GM21723 (cell line): ENCODE measurements around the gene CTTN.

Experiments used
- ATAC-seq: cut with Tn5 transposase; IDR thresholded peaks from one replicate; pipeline ENCODE4 v1.9.1; 2021; ENCODE audit warnings: mild to moderate bottlenecking, moderate library complexity; ENCODE audit not compliant: unreplicated experiment

The CTTN gene

DNA sequence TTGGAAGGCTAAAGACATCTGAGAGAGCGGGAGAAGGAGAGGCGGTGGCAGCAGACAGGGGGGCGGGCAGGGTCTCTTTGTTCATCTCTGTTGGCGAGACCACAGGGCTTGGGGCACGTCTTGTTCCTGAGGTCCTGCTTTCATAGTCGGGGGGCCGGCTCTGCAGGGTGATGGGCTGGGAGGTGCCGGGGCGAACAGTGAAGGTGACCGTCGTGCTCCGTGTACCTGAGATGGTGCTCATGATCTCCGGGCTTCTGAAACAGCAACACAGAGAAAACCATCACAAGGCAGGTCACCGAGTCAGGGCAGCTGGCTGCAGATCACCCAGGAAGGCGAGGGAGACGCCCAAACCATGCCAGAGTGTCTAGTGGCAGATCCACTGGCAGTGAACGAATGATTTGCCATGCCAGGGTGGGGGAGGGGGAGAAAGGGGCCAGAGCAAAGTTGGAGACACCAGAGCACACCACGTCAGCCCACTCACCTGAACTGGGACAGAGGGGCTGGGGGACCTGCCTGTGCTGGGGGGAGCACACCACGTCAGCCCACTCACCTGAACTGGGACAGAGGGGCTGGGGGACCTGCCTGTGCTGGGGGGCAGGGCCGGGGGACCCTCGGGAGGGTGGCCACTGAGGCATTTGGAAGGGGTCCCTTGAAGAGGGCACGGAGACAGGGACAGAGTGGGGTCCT is 75.0 kb downstream of the CTTN start:
- ATAC-seq = no peak

DNA sequence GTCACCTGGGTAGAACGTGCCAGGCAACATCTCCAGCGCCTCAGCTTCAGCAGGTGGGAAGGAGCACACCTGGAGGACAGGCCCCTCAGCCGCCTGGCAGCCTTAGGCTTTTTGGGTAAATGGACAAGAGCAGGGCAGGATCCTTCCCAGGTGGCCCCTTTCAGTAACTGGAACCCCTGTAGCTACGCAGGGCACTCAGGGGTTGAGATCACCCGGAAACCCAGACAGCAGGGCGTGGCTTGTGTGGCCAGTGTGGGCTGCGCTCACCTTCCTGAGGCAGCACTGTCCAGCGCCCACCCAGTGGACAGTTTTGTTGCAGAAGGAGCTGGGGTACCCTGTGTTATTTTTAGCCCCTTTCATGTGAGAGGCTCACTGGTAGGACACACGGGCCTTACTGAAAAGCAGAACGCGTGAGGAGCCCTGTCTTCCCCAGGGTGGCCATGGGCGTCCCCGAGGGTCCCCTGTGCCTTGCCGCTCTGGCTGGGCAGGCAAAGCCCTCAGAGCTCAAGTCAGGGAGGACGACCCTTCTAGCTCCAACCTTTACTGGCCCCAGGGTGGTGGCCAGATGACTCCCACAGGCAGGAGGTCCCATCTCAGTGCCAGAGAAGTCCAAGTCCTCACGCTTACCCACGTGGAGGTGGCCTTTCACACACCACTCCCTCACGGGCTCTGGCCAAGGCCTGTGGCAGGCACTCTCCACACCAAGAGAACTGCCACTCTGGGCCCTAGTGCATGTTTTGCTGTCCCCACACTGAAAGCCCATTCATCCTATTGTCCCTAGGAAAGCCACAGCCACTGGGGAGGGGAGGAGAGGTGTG is 75.8 kb downstream of the CTTN start:
- ATAC-seq = no peak

- ATAC-seq = no peak
Measured at GRCh38 chr11:70474710-70475109, 76.4 kb downstream of the CTTN start.

DNA sequence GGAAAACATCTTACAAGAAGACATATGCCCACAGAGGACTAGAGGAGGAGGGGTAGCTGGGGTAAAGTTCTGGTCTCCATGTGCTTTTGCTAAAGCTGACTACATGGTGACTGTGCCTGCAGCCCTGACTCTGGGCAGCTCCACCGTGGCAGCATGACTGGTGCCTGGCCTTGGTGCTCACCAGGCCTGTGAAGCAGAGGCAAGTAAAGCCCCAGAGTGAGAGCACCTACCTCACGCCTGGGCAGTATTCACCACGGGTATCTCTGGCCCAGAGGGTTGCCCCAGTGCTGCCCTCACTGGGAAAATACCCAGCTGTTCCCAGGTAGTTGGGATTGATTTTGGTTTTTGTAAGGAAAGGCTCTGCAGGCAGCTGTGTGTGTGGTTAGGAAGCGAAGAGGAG is 78.3 kb downstream of the CTTN start:
- no peak for ATAC-seq

GRCh38 chr11:70477176-70477575 is 78.8 kb downstream of the CTTN start:
- no peak for ATAC-seq

DNA sequence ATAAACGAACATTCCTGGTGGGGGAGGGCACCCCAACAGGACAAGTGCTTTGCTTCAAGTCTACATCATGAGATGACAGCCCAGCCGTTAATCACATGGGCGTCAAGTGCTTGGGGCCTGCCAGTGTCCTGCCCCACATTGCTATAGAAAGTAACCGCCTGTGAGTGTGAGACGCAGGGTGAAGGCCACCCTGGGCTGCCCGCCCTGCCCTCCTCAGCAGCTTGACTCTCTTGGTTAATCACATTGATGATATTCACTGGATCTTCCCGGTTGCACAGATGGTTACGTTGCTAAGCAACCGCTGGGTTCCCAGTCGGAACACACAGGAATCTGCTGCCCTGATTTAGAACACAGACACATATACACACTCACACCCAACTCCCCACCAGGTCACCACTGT is 79.3 kb downstream of the CTTN start:
- no peak for ATAC-seq

GRCh38 chr11:70478166-70478890 is 80.0 kb downstream of the CTTN start:
- ATAC-seq = no peak

- ATAC-seq = no peak
Measured at GRCh38 chr11:70480711-70481110, 82.4 kb downstream of the CTTN start.

DNA sequence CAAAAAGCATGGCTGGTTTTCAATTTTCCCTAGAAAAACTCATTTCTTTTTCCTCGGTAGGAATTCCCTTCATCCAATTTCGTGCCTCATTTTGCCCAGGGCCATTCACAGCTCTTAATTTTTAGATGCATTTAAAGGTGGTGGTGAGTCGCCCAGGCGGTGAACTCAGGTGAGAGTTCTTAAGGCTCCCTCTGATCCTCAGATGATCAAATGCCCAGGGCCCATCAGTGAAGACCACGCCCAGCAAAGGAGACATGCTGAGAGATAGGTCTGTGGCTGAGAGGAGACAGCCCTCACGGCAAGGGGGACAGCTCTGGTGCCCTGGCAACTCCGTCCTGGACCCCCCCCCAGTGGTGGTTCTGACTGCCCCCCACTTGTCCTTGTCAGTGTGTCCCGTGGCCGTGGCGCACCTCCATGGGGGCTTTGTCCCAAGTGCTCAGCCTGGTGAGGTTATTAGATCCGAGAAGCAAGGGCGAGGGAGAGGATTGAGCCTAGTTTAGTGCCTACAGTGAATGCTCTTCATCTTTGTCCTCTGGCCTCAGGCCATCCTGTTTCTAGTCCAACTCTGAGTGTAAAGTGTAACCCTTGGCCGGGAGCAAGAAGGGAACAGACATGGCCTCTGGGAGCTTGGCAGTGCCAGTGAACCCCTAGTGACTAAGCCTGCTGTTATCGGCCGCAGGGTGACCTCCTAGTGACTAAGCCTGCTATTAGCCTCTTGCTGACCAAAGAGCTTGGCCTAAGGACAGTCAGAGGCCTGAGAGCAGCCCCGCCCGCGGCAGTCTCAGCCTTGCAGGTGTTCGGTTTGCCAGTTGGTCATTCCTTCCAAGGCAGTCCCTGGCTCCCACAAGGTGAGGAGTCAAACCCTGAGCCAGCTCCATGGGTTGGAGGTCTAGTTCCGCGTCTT is 83.5 kb downstream of the CTTN start:
- ATAC-seq = no peak

DNA sequence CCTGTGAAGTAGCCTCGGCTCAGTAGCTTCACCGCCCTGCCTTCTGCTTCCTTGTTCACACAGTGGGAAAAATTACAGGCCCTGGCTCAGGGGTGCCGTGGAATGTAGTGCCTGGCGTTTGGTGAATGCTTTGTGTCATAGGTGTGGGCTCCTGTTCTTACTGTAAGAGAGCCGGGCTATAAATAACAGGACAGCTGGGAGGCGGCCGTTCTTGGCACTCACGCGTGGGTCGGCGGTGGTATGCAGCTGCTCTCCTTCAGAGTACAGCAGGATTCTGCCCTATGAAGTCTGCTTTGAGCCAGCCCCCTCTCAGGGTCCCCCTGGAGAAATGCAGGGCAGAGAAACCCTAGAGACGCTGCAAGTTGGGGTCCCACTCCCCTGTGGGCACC is 84.2 kb downstream of the CTTN start:
- ATAC-seq = no peak

DNA sequence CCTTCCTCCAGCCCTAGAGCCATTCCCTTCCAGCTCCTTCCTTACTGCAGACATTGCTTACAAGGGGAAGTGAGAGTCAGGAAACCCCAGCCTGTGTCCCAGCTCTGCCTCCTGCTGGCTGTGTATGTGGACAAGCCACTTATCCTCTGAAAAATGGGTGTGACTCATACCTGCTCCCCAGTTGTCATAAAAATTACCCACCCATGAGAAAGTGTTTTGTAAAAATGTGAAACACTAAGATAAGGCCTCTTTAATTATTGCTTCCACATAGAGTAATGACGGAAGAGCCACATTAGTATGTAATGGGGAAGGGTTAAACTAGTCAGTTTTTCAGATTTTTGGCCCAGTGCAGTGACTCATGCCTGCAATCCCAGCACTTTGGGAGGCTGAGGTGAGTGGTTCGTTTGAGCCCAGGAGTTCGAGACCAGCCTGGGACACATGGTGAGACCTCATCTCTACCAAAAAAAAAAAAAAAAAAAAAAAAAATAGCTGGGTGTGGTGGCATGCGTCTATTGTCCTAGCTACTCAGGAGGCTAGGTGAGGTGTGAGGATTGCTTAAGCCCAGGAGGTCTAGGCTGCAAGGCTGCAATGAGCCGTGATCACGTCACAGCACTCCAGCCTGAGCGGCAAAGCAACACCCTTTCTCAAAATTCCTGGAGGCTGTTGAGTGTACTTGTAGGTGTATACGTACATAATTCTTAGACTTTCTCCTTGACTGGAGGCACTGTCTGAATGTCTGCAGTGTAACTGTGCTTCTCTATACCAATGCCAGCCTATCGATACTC is 84.9 kb downstream of the CTTN start:
- ATAC-seq = no peak

DNA sequence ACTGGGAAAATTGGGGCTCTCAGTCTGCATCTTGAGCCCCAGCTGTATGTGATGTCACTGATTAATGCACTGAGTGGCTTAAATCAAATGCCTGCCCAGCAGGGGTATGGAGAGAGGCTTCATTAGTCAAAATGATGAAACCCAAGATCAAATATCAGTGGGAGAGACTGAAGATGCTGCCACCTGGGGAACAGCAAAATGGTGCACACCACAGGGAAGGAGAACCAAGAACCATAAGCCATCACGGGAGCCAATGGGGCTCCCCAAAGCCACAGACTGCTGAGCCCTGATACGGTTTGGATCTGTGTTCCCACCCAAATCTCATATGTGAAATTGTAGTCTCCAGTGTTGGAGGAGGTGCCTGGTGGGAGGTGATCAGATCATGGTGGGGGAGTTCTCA is 85.6 kb downstream of the CTTN start:
- no peak for ATAC-seq

DNA sequence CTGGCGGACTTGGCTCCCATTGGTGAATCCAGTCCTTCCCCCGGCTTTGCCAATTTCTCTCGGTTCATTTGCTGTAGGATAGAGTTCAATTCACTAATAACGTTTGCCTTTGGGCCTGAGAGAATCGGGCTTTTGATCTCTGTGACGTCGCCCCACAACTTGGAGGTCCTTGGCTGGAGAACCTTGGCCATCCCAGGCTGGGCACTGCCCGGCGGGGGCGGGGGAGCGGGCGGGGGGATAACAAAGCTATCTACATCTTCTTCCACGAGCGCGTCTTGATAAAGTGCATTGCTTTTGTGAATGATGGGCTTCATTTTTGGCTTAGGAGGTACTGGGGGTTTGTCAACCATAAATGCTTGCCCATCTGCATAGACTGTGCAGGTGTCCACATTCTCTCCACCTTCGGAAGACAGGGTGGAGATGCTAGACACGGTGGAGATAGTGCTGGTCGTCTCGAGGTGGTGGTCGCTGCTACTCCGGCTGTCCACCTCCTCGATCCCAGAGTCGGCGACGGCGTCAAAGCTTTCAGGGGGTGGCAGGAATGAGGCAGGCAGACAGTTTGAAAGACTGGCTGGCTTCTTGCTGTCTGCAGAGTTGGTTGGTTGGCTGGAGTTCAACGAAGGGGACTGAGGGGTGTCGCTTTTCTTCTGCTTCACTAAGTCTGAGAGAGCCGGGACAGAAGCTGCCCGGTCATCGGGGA is 87.1 kb downstream of the CTTN start:
- ATAC-seq = no peak

DNA sequence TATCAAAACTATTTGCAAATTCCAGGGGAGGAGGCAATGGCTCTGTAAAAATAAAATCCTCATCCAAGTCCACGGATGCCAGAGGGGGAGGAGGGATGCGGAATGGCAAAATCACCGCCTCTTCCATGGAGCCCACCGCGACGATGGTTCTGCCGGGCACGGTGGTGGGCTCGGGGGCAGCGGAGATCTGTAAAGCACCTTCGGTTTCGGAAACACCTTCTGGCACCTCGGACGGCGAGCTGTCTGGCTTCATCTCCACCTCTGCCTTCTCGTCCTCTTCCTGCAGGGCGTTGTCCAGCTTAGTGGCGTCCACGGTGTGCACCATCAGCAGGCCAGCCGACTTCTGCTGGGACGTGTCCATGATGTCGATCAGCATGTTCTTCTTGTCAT is 87.7 kb downstream of the CTTN start:
- ATAC-seq = no peak
